Measurements from ENCODE around the gene OR4D6.
"Not testable (repeated sequence)": the region's sequence is repeated elsewhere in the genome, so short reads cannot be mapped to it uniquely, and the experiment has no call there.

GRCh38 chr11:59445624-59446023 is 11.1 kb upstream of the OR4D6 start:
- not testable (repeated sequence) for TF ChIP-seq CTCF (IDR thresholded peaks at IDR 0.05 in 4 of 5, conservative IDR thresholded peaks at IDR 0.05 in 1 of 5); POLR2A (IDR thresholded peaks at IDR 0.05)
